GM10847 (cell line): Measurements from ENCODE around the gene TIAM1.

Source experiments
- POLR2A ChIP-seq: IDR thresholded peaks from 2 replicates; pipeline ENCODE4 v1.6.1; 2011; ENCODE audit not compliant: insufficient read length; ENCODE audit errors: extremely low read depth

TIAM1 gene

GRCh38 chr21:31340942-31341487, 3.0 kb downstream of the TIAM1 start:
- no peak for TF ChIP-seq POLR2A

- TF ChIP-seq POLR2A, result no peak
These were observed 3.5 kb downstream of the TIAM1 start for GRCh38 chr21:31340514-31340913.

GRCh38 chr21:31339721-31340120, 4.3 kb downstream of the TIAM1 start:
- no peak for TF ChIP-seq POLR2A

GRCh38 chr21:31338908-31339368, 5.1 kb downstream of the TIAM1 start:
- TF ChIP-seq POLR2A, result no peak

- TF ChIP-seq POLR2A, result no peak
These were observed 5.8 kb downstream of the TIAM1 start for GRCh38 chr21:31337996-31338907.

GRCh38 chr21:31337086-31337485, 7.0 kb downstream of the TIAM1 start:
- no peak for TF ChIP-seq POLR2A

GRCh38 chr21:31336739-31337040, 7.4 kb downstream of the TIAM1 start:
- no peak for TF ChIP-seq POLR2A

GRCh38 chr21:31335957-31336738, 7.9 kb downstream of the TIAM1 start:
- no peak for TF ChIP-seq POLR2A

- TF ChIP-seq POLR2A, result no peak
These were observed 9.4 kb downstream of the TIAM1 start for GRCh38 chr21:31334648-31335121.

GRCh38 chr21:31332525-31332924, 11.5 kb downstream of the TIAM1 start:
- no peak for TF ChIP-seq POLR2A

- TF ChIP-seq POLR2A, result no peak
These were observed 12.8 kb downstream of the TIAM1 start for GRCh38 chr21:31331231-31331630.

- TF ChIP-seq POLR2A, result no peak
These were observed 13.9 kb downstream of the TIAM1 start for GRCh38 chr21:31330144-31330483.

- no peak for TF ChIP-seq POLR2A
These were observed 14.5 kb downstream of the TIAM1 start for GRCh38 chr21:31329456-31330143.

- no peak for TF ChIP-seq POLR2A
These were observed 17.4 kb downstream of the TIAM1 start for GRCh38 chr21:31326522-31327242.

- TF ChIP-seq POLR2A, result no peak
These were observed 25.1 kb downstream of the TIAM1 start for GRCh38 chr21:31318971-31319370.
